RWPE2 (cell line): ENCODE measurements around the gene SIK3.
A peak's percentile ranks its signal among the peaks of the same experiment; 100 is the strongest.

Experiments
- ATAC-seq: fragments of 200-7000 bp; cut with Tn5 transposase; 3 replicates; pipeline ENCODE4 v1.9.1; 2021; ENCODE audit warnings: low read depth
- DNase-seq: peaks from one replicate; pipeline ENCODE4 v3.0.0-alpha.2; 2020; ENCODE audit warnings: low spot score
- H3K27ac ChIP-seq: fragments of 450-650 bp; 2 replicates; pipeline ENCODE4 v1.5.1; 2017; ENCODE audit warnings: mild to moderate bottlenecking; ENCODE audit not compliant: poor library complexity, severe bottlenecking
- H3K27me3 ChIP-seq: fragments of 250-450 bp; sonication (Bioruptor Pico); 2 replicates; pipeline ENCODE4 v1.5.1; 2021; ENCODE audit warnings: mild to moderate bottlenecking, moderate library complexity; ENCODE audit not compliant: insufficient read depth, poor library complexity, severe bottlenecking
- H3K36me3 ChIP-seq: fragments of 250-450 bp; sonication (Bioruptor Pico); 2 replicates; pipeline ENCODE4 v1.5.1; 2020; ENCODE audit warnings: low read depth, mild to moderate bottlenecking, moderate library complexity
- H3K4me1 ChIP-seq: fragments of 250-450 bp; sonication (Bioruptor Pico); 2 replicates; pipeline ENCODE4 v1.5.1; 2021; ENCODE audit warnings: mild to moderate bottlenecking, moderate library complexity; ENCODE audit not compliant: insufficient read depth, poor library complexity, severe bottlenecking
- H3K4me3 ChIP-seq: fragments of 250-450 bp; sonication (Bioruptor Pico); 2 replicates; pipeline ENCODE4 v1.5.1; 2021; ENCODE audit warnings: mild to moderate bottlenecking, moderate library complexity; ENCODE audit not compliant: severe bottlenecking
- H3K9me3 ChIP-seq: fragments of 250-450 bp; sonication (Bioruptor Pico); 2 replicates; pipeline ENCODE4 v1.5.1; 2021; ENCODE audit warnings: mild to moderate bottlenecking, moderate library complexity; ENCODE audit not compliant: severe bottlenecking
- CTCF ChIP-seq: fragments of 450-650 bp; IDR thresholded peaks from one replicate; pipeline ENCODE4 v1.5.1; 2017; ENCODE audit warnings: mild to moderate bottlenecking, moderate library complexity; ENCODE audit not compliant: poor library complexity, severe bottlenecking

SIK3 gene

DNA sequence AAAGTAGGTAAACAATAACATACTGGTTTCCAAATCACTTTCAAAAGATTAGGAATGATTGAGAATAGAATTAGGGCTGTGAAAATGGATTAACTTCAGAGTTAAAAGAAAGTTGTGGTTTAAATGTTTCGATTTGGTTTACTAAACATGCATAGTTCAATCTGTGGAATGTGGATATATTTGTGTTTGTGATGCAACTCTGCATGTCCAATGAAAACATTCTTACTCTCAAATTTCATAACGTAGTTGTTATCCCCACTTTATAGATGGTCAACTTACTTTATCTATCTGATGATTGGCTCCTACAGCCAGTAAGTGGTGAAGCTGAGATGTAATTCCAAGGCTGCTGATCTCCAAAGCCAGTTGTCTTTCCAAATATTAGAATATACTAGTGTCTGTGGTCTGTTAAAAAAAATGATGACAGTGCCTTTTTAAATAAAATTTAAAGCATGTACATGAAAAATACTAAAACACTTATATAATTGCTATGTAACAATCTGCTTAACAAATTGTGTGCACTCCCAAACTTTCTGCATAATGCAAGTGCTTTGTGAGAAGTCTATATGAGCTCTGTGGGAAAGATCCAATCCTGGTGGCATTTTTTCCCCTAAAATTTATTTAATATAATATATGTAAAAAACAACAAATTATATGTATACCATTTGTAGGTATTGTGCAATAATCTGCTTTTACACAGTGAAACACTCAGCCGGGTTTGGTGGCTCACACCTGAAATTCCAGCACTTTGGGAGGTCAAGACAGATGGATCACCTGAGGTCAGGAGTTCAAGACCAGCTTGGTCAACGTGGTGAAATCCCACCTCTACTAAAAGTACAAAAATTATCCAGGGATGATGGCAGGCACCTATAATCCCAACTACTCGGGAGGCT, 9.7 kb upstream of the SIK3 start:
- Histone ChIP-seq H3K4me1 (no peaks in the 10 kb centered on the region), H3K27ac (no peak overlapping the region), H3K4me3 (no peak overlapping the region), H3K36me3 (no peaks in the 10 kb centered on the region), H3K27me3 (no peaks in the 10 kb centered on the region), H3K9me3 (no peaks in the 10 kb centered on the region)
- no peak for TF ChIP-seq CTCF
- ATAC-seq (no peak), DNase-seq (no peak)

GRCh38 chr11:117100556-117100955, 2.3 kb upstream of the SIK3 start:
- no peak overlapping the region for H3K4me3 ChIP-seq
- ATAC-seq (no peak), DNase-seq (no peak)

DNA sequence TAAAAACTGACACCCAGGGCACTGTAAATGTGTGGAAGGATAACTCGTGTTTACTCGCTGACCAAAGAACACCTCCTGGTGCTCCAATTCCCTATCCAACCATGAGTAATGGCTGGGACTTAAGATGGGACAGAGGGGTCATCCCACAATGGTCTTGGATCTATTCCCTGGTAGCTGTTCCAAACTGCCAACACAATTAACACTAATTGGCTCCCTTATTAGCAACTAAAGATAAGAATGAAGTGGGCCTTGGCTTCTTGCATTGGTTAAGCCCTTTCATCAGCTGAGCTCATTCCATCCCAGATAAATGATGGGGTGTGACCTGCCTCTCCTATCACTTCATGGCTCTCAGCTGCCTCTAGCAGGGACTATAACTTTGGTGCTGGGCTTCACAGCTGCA, 1.5 kb upstream of the SIK3 start:
- H3K4me3 ChIP-seq: no peak overlapping the region

More at GRCh38 chr11:117100556-117100955, 2.3 kb upstream of the SIK3 start:
- Histone ChIP-seq H3K4me1 (peaks cover 6% of the 10 kb centered on the region), H3K36me3 (no peaks in the 10 kb centered on the region), H3K9me3 (no peaks in the 10 kb centered on the region), H3K27ac (no peak overlapping the region), H3K27me3 (no peaks in the 10 kb centered on the region)
- no peak for TF ChIP-seq CTCF

DNA sequence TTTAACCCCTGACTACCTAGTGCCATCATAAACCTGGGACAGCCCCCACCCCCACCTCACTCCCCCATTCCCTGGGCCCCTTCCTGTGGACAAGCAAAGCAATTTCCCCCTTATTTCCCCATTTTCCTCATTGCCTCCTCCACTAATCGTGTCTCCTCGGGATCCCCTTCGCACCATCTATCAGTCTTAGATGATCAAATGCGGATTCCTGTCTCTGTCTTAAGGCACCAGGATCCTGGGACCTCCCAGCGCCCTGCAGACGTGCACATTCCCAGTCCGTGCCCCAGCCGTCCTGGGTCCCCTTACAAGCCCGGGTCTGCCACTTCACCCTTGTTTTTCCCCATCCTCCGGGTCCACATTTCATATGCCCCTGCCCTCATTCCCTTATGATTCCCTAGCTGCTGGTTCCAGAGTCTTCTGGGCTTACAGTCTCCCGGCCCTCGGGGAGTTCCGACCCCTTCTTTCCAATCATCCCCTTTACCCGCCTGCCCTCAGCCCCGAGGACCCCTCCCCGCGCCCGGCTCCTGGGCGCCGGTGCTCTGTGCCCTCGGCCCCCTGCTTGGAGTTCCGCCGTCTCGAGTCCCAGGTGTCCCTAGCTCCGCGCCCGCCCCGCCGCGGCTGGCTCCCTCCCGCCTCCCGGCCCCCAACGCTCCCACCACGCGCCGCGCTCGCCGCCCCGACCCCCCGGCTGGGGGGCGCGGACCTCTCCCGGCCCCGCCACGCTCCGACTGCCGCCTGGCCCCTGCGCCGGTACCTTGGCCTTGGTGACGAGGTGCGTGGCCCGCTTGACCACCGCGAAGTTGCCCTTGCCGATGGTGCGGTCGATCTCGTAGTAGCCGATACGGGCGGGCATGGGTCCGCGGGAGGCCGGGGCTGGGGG, 599 bp downstream of the SIK3 start:
- ATAC-seq (peak; percentile 46), DNase-seq (no peak)
- peaks cover 12% of the 10 kb centered on the region for H3K4me1 ChIP-seq
- no peaks in the 10 kb centered on the region for H3K36me3 ChIP-seq
- H3K27me3 ChIP-seq: no peaks in the 10 kb centered on the region
- H3K9me3 ChIP-seq: no peaks in the 10 kb centered on the region
- H3K27ac ChIP-seq: peak overlapping the region; percentile 73
- peak overlapping the region; percentile 100 for H3K4me3 ChIP-seq
- no peak for TF ChIP-seq CTCF

More for the DNA sequence above, 1.5 kb upstream of the SIK3 start:
- no peak for ATAC-seq
- Histone ChIP-seq H3K9me3 (no peaks in the 10 kb centered on the region), H3K27me3 (no peaks in the 10 kb centered on the region), H3K4me1 (peaks cover 12% of the 10 kb centered on the region), H3K36me3 (no peaks in the 10 kb centered on the region), H3K27ac (no peak overlapping the region)
- DNase-seq: no peak
- no peak for TF ChIP-seq CTCF
